RCC 7860 (cell line): ENCODE results near the gene CRYBA2.

ENCODE experiments used
- DNase-seq: peaks from one replicate; pipeline ENCODE4 v3.0.0-alpha.2; 2015; ENCODE audit warnings: low spot score
- FAIRE-seq: peaks from 2 replicates; lab custom pipeline; 2012; peaks lifted over from hg19 to GRCh38; lab: Jason Lieb, UNC

Gene CRYBA2

DNA sequence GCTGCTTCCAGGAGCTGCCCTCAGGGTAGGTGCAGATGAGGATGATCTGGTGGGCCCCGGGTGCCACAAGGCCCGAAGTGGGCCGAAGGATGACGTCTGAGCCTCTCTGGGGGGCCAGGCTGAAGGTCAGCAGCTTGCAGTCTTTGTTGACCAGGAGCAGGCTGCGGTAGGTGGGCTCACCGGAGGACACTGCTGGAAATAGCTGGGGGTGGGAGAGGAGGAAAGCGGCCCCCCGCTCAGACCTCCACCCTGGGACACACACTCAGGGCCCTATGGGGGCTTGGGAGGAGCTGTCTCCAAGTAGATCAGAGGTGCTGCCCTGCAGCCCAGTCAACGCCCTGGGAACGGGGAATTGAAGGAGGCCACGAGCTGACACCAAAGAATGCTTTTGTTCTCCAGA lies 30.8 kb upstream of the CRYBA2 start:
- DNase-seq (no peak), FAIRE-seq (no peak)

DNA sequence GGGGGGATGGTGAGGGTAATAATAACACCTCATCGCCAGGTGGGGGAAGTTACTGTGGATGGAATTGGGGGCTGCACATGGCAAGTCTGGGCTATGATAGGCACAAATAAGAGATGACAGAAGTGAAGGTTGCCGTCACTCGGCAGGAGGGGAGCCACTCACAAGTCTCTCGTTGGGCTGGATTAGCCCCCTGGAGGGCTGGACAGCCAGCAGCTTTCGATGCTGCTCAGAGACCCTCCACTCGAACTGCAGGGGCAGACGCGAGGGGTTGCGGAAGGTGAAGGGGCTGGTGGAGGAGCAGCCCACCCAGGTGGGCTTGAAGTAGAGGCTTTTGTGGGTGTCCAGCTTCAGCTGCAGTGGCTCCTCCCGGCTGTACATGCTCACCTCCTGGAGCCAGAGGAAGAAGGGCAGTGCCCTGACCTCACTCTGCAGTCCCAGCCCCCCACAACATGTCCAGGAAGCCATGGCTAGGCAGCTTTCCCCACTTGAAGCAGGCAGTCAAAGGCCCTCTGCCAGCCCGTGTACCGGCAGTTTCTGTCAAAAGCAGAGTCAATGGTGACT lies 29.9 kb upstream of the CRYBA2 start:
- no peak for FAIRE-seq

DNA sequence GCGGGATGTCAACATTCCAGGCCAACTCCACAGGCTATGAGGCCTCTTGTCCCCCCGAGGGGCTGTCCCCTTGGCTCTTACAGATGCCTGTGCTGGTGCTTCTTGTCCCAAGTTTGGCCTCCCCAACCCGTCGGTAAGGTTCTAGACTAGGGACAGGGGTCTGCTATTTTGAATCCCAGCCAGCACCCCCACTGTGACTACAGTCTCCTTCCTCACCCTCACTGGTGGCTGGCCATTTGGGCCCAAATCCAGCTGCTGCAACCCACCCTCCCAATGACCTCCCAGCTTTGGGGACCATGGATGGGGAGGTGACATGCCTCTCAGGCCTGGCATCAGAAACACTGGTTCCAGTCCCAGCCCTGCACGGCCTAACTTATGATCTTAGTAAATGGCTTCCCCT lies 29.4 kb upstream of the CRYBA2 start:
- FAIRE-seq (no peak), DNase-seq (no peak)

More for the DNA sequence above, 29.9 kb upstream of the CRYBA2 start:
- DNase-seq, result no peak

DNA sequence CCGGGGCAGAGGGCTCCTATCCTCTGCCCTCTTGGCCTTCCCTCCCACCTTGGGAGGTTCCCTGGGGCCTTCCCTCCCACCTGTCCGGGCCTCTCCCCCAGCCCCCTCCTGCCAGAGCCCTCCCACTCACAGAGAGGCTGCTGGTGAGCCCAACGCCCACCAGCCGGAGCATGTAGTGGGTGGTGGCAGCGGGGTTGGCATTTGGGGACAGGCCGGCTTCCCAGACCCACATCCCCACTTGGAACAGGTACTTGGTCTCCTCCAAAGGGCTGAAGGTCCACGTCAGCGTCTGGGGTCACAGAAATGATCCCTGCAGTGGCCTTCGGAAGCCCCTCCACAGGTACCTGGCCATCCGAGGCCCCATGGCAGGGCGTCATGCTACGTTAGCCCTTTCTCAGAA lies 28.8 kb upstream of the CRYBA2 start:
- FAIRE-seq (no peak), DNase-seq (no peak)

DNA sequence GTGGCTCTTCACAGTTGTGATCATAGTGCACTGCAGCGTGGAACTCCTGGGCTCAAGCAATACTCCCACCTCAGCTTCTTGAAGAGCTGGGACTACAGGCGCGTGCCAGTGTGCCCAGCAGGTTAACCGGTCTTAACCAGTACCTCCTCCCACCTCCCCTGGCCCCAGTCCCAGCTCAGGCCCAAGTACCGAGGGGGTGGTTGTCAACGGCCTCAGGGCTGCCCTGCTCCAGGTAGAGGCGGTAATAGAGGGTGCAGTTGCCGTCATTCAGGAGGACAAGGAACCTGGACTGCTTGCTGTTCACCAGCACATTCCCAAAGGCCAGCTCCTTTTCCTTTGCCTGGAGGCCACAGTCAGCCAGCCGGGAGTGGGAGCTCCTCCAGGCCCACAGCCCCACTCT lies 28.4 kb upstream of the CRYBA2 start:
- FAIRE-seq (no peak), DNase-seq (no peak)

DNA sequence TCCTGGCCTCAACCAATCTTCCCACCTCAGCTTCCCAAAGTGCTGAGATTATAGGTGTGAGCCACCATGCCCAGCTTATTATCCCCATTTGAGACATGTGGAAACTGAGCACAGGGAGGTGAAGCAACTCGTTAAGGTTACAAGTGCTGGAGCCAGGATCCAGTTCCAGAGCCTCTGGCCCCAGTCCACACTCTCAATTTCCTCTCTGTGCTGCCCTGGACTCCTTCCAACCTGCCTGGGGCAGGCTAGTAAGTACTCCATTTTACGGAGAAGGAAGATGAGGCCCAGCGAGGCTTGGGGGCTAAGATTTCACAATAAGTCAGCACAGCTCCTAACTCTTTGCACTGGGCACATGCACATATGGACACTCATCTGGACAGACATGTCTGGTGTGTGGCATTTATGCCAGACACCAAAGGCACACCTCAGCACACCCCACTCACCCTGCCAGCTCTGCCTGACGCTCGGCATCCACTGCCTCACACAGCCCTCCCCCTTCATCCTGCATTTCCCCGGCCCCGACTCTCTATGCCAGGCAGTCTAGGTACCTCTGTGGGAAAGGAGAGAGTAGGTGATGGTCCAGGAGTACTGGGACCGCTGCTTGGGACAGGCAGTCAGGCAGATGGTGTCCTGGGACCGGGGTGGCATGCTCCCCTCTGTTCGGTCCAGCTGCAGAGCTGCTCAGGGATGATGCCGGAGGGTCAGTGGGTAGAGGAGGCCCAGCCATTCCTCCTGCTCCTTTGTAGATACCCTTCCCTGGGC lies 27.6 kb upstream of the CRYBA2 start:
- DNase-seq, result no peak
- FAIRE-seq, result no peak

DNA sequence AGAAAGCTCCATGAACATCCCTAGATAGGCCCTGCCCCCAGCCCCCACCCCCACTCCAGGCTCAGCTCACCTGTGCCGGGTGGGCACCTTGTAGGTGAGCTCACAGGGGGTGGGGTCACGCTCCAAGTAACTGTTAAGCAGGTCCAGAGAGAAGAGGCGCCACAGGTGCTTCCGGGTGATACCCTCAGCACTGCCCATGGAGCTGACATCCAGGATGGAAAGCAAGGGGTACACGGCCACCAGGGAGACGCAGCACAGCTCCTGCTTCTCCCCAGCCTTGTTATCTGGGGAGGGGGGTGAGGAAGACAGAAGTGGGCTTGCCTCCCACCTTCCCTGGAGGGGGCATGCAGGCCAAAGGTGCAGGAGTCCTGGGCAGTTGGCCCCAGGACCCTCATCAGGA lies 26.2 kb upstream of the CRYBA2 start:
- FAIRE-seq (no peak), DNase-seq (no peak)

DNA sequence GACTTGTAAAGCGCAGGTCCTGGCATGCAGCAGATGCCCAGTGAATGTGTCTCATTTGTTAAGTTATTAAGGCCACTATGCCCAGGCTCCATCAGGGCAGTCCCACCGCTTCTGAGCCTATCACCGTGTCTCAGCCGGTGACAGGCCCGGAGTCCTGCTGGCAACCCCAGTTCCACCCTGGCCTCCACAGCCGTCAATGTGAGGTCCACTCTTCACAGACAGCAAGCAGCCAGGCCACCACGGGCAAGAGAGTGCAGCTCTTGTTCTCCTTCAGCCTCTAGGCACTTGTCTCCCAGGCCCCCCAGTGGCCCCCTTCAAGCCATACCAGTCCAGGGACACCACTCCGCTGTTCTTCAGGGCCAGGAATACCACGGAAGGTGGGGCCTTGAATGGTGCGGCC lies 25.5 kb upstream of the CRYBA2 start:
- FAIRE-seq (no peak), DNase-seq (no peak)

DNA sequence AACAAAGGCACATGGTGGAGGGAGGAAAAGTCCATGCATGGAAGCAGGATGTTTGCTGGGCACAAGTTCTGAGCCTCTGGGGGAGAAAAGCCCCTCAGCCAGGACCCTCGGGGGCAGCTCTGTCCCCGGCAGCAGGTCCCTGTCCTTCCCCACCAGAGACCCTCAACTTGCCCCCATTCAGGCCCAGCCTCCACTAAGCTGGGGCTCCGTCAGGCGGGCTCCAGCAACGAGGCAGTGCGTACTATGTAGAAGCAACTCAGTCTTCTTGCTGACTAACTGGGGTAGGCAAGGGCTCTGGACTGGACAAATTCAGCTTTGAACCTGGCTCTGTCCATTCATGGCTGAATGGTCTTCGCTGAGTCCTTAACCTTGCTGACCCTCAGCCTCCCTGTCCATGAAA lies 25.1 kb upstream of the CRYBA2 start:
- FAIRE-seq (no peak), DNase-seq (no peak)

DNA sequence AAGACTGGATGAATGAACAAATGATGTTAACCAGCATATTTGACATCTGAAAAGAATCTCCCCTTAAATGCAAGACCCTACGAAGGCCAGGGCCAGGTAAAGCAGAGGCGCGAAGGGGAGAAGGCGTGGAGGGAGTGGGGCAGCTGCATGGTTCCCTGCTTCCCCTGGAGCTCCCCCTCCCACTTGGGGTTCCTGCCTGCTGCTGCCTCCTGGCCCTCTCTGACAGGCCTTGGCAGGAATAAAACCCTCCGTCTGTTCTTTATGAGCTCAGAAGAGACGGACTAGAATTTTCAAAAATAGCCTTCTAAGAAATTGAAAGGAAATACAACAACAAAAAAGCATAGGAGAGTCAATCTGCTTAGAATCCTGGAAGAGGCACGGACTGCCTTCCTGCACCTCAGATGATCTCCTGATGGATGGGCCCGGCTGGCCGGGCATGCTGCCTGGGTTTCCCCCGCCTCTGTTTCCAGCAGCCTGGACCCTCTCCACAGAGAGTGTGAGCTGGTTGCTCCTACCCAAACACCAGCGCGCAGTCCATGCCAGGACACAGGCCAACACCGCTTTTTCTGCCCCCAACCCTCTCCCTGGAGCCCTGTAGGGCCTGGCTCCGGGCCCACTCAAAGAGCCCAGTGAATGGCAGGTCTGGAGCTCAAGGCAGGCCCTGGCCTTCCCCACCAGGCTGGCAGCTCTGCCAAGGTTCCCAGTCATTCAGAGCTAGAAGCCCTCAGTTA lies 24.1 kb upstream of the CRYBA2 start:
- FAIRE-seq, result no peak
- DNase-seq, result no peak

DNA sequence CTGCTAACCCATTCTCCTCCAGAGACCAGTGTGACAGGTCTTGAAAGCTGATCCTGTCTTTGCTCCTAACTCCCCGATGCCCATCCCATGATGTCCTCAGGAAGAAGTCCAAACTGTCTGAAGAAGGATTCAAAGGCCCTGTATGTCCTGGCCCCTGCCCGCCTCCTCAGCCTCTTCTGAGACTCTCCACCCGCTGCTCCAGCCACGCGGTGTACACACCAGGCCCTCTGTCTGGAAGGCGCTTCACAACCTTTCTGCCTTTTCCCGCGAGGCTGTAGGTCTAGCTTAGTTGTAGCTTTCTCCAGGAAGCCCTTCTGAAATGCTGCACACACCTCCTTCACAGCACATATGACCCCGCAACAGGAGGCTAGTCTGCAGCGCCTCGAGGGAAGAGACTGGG lies 23.5 kb upstream of the CRYBA2 start:
- DNase-seq (no peak), FAIRE-seq (no peak)

DNA sequence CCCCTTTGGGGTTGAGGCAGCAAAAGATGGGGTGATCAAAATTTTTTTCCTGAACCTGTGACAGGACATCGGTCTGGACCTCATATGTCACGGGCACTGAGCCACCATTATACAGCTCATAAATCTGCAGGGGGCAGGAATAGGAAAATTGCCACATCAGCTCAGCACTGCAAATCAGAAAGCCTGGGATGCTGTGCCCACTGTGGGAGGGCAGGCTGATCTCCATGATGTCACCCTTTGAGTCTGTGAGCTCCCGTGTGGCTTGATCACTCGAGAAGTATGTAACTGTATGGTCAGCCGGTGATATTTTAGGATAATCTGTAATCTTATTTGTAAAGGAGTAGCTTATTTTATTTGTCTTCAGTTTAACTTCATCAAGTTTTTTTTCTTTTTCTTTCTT lies 17.7 kb upstream of the CRYBA2 start:
- FAIRE-seq (no peak), DNase-seq (no peak)

DNA sequence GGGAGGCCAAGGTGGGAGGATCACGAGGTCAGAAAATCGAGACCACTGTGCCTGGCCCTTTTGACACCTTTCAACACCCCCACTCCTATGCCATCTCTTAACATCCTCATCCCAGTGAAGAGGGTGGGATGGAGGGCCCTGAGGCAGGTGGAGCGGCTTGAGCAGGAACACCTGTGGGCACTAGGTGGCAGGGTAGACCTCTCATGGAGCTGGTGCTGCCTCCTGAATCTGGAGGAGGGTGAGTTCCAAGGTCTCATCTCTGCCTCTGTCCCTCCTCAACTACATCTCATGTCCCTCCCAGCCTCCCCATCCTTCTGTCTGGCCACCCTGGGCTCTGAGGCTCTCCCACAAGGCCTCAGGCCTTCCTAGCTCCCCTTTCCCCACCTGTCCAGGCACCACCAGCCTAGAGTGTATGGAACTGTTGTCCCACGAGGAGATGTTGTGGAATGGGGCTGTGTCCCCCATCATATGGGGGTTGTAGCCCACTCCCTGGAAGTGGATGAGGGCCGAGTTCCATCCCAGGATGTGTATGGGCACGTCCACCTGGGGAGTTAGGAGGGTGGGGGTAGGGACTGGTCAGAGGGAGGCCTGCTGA lies 17.0 kb upstream of the CRYBA2 start:
- DNase-seq (no peak), FAIRE-seq (no peak)

DNA sequence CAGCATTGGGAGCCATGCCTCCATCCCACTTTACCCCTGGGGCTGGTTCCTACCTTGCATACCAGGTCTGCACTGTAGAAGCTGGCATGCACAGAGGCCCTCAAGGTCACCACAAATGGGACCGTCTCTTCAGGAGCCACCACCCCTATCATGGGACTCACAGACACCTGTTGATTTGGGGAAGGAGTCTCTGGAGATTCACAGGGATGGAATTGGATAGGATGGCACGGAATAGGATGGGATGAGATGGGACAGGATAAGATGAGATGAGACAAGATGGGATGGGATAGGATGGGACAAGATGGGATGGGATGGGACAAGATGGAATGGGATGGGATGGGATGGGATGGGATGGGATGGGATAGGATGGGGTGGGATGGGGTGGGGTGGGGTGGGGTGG lies 16.1 kb upstream of the CRYBA2 start:
- no peak for FAIRE-seq
- DNase-seq, result no peak

DNA sequence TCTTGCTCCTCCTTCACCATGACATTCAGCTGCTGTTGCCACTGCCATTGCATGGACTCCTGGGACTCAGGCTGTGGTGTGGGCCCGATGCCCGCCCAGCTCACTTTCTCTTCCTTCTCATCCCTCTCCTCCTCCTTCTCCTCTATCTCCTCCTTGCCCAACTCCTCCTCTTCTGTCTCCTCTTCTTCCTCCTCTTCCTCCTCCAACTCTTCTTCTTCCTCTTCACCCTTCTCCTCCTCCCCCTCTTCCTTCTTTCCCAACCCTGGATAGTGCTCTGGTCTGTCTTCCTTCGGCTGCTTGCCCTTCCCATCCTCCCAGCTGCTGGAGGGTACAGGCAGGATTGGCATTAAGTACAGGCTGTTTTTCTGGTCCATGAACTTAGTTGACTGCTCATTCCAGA lies 10.8 kb upstream of the CRYBA2 start:
- DNase-seq (no peak), FAIRE-seq (no peak)

DNA sequence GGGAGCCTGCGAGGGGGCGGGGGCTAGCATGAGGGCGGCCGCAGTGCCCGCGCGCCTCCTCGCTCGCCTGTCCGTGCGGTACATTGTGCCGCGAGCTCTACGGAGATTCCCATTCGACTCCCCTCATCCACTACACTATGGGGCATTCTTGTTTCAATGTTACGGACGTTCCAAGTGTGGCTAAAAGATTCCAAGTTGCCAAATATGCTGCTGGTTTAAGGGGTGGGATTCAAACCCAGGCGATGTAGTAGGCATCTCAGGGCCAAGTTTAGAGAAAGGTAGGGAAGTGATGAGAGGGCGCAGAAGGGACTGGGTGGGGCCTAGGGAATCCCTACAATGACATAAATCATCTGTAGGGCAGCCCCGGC lies 10.0 kb upstream of the CRYBA2 start:
- FAIRE-seq, result no peak
- no peak for DNase-seq

DNA sequence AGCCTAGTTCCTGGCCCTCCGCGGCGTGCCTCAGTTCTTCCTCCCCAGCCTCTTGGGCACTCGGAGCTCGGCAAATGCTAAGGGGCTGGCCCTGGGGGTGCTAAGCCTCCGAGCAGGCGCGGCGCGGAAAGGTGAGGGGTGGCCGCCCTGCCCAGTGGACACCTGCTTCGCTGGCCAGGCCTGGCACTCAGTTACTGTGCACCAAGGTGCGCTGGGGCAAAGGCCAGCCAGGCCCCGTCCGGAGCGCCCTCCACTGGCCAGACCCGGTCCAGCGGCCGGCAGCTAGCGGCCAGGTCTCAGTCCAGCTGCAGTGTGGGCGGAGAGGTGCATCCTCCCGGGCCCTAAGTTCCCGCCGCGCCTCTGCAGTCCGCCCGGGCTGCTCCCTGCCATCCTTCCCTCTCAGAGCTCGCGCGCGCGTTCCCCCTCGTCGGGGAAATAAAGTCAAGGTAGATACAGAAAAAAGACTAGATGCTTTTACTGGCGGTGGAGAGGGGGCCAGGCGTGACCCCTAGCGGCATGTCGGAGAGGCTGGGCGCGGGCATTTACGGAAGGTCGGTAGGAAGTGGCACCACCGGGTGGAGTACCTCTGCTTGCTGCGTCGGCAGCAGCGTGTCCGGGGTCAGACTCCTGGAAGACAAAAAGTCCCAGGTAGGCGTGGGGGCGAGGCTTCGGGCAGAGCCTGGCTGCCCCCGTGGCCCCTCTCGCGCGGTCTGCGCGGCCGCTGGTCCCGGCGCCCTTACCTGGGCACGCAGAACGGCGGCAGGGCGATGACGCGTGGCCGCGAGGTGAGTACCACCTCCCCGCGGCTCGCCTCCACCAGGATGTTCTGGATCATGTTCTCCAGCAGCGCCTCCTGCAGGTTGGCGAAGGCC lies 9.4 kb upstream of the CRYBA2 start:
- FAIRE-seq (no peak), DNase-seq (no peak)

DNA sequence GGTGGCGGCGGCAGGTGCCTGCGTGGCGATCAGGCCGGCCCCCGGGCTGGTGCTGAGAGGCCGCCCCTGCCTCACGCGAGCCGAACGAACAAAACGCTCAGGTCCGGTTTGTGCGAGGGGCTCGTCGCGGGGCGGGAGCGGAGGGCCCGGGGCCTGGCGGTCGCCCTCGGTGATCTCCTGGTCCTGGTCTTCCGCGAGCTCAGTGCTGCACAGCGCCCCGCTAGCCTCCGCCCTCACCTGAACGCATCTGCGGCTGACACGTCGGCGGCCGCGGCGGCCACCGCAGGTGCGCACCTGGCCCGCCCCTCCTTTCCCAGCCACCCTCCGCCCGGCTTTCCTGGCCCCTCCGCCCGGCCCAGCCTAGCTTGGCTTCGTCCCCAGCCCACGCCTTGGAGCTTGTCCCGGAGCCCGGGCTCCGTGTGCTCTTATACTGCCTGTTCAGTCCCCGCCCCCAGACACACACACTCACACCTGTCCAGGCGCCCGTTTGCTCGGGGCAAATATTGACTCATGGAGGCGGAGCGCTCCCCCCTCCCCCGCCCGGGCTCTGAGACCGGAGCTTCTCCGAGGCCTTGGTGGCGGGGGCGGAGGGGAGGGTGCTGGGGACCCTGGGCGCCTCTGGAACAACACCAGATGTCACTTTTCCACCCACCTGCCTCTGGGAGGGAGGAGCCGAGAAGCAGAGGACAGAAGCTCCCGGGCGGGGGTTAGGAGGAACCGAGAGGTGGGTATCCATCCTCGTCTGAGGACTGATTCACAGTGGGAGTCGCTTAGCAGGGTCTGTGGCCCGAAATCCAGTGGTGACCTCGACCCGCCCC lies 8.6 kb upstream of the CRYBA2 start:
- no peak for FAIRE-seq
- DNase-seq, result no peak

DNA sequence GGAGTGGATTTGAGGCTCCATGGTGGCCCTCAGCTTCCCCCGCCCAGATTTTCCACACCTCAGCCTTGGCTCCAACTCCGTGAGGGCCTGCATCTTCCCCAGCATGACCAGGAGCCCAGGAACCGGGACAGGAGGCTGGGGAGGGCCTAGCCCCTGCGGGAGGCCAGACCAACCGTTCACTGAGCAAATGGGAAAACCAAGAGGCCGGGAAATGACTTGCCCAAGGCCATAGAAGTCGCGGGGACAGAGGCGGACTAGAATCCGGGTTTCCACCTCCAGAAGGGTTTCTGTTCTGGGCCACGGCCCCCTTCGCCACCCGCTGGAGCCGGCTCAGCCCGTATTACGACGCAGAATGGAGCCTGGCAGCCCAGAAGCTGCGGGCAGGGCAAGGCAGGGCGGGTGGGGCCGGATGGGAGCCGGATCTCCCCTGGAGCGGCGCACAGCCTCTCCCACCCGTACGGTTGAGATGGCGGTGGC lies 7.9 kb upstream of the CRYBA2 start:
- DNase-seq (no peak), FAIRE-seq (no peak)

DNA sequence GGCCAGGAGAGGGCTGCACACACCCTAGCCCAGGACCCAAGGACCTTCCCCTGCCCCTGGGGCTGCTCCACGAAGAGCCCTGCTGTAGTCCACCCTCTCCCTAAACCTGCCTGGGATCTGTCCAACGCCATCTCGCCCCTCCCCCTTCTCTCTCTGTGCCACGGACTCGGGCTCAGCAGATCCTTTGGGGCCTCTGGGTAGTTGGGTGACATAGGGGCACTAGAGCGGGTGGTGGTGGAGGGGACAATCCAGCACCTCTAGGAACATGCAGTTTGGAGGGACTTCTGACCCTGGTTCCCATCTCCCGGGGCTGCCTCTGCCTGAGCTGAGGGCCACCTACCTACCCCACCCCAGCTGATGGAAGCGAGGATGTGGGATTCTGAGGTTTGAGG lies 7.3 kb upstream of the CRYBA2 start:
- FAIRE-seq (no peak), DNase-seq (no peak)
